ENCODE results near the gene SPAG6.

The SPAG6 gene

GRCh38 chr10:22460101-22460500 is 114.8 kb downstream of the SPAG6 start:
- no peak for TF ChIP-seq CTCF (IDR thresholded peaks at IDR 0.05; ENCODE audit: borderline replicate concordance, insufficient read depth, low read depth, low read length)

GRCh38 chr10:22460531-22461403 is 115.5 kb downstream of the SPAG6 start:
- H3K4me3 ChIP-seq (ENCODE audit: low read depth, low read length), result no peak overlapping the region
- TF ChIP-seq CTCF (IDR thresholded peaks at IDR 0.05; ENCODE audit: borderline replicate concordance, insufficient read depth, low read depth, low read length), result no peak

More at GRCh38 chr10:22460101-22460500, 114.8 kb downstream of the SPAG6 start:
- H3K4me3 ChIP-seq (ENCODE audit: low read depth, low read length), result no peak overlapping the region

- no peak for TF ChIP-seq CTCF (IDR thresholded peaks at IDR 0.05; ENCODE audit: borderline replicate concordance, insufficient read depth, low read depth, low read length)
- no peak overlapping the region for H3K4me3 ChIP-seq (ENCODE audit: low read depth, low read length)
Observed at GRCh38 chr10:22461891-22462290, 116.6 kb downstream of the SPAG6 start.

GRCh38 chr10:22463255-22463654 is 118.0 kb downstream of the SPAG6 start:
- TF ChIP-seq CTCF (IDR thresholded peaks at IDR 0.05; ENCODE audit: borderline replicate concordance, insufficient read depth, low read depth, low read length), result no peak
- H3K4me3 ChIP-seq (ENCODE audit: low read depth, low read length), result no peak overlapping the region

GRCh38 chr10:22464966-22465629 is 119.8 kb downstream of the SPAG6 start:
- H3K4me3 ChIP-seq (ENCODE audit: low read depth, low read length), result no peak overlapping the region
- TF ChIP-seq CTCF (IDR thresholded peaks at IDR 0.05; ENCODE audit: borderline replicate concordance, insufficient read depth, low read depth, low read length), result no peak

- no peak for TF ChIP-seq CTCF (IDR thresholded peaks at IDR 0.05; ENCODE audit: borderline replicate concordance, insufficient read depth, low read depth, low read length)
- no peak overlapping the region for H3K4me3 ChIP-seq (ENCODE audit: low read depth, low read length)
Observed at GRCh38 chr10:22466763-22467334, 121.6 kb downstream of the SPAG6 start.
